ENCODE results near the gene CACNA2D3.

CACNA2D3 gene

GRCh38 chr3:54358969-54359694, 236.8 kb downstream of the CACNA2D3 start:
- no peak for DNase-seq (ENCODE audit: low spot score in 2 of 2)
- in situ Hi-C loops (cut with MboI; ENCODE audit: low sequenced_read_pairs) = loop anchor here (25.0 kb wide), 1 partner anchor 422 kb away; no protein-coding TSS in a partner anchor
- H3K27me3 ChIP-seq (ENCODE audit: low read depth) = no peaks in the 10 kb centered on the region
- no peaks in the 10 kb centered on the region for H3K9me3 ChIP-seq
- no peak overlapping the region for H3K4me3 ChIP-seq
- H3K4me1 ChIP-seq = peaks cover 8% of the 10 kb centered on the region
- no peaks in the 10 kb centered on the region for H3K36me3 ChIP-seq (replicated peaks)

- Histone ChIP-seq H3K27me3 (ENCODE audit: low read depth) (no peaks in the 10 kb centered on the region), H3K4me3 (no peak overlapping the region), H3K9me3 (no peaks in the 10 kb centered on the region), H3K4me1 (no peaks in the 10 kb centered on the region), H3K36me3 (replicated peaks) (no peaks in the 10 kb centered on the region)
- DNase-seq (ENCODE audit: low spot score in 2 of 2) = no peak
- in situ Hi-C loops (cut with MboI; ENCODE audit: low sequenced_read_pairs) = loop anchor here (25.0 kb wide), 1 partner anchor 423 kb away; no protein-coding TSS in a partner anchor
Observed at GRCh38 chr3:54360320-54360719, 238.0 kb downstream of the CACNA2D3 start.

GRCh38 chr3:54361746-54362283, 239.5 kb downstream of the CACNA2D3 start:
- Histone ChIP-seq H3K27me3 (ENCODE audit: low read depth) (peaks cover 4% of the 10 kb centered on the region; the same call in 1 of the 2 replicates), H3K4me3 (no peak overlapping the region), H3K36me3 (replicated peaks) (no peaks in the 10 kb centered on the region), H3K9me3 (no peaks in the 10 kb centered on the region), H3K4me1 (no peaks in the 10 kb centered on the region)
- in situ Hi-C loops (cut with MboI; ENCODE audit: low sequenced_read_pairs) = loop anchor here (25.0 kb wide), 1 partner anchor 425 kb away; no protein-coding TSS in a partner anchor
- DNase-seq (ENCODE audit: low spot score in 2 of 2) = no peak

GRCh38 chr3:54366007-54366750, 243.8 kb downstream of the CACNA2D3 start:
- Histone ChIP-seq H3K9me3 (no peaks in the 10 kb centered on the region), H3K4me3 (no peak overlapping the region), H3K4me1 (peaks cover 7% of the 10 kb centered on the region; the same call in 1 of the 2 replicates), H3K27me3 (ENCODE audit: low read depth) (peaks cover 5% of the 10 kb centered on the region; the same call in 1 of the 2 replicates), H3K36me3 (replicated peaks) (no peaks in the 10 kb centered on the region)
- no peak for DNase-seq (ENCODE audit: low spot score in 2 of 2)
- in situ Hi-C loops (cut with MboI; ENCODE audit: low sequenced_read_pairs) = loop anchor here (25.0 kb wide), 1 partner anchor 429 kb away; no protein-coding TSS in a partner anchor

- H3K36me3 ChIP-seq (replicated peaks) = no peaks in the 10 kb centered on the region
- in situ Hi-C loops (cut with MboI; ENCODE audit: low sequenced_read_pairs) = loop anchor here (25.0 kb wide), 1 partner anchor 430 kb away; no protein-coding TSS in a partner anchor
- DNase-seq (ENCODE audit: low spot score in 2 of 2) = no peak
- H3K9me3 ChIP-seq = no peaks in the 10 kb centered on the region
- H3K4me3 ChIP-seq = no peak overlapping the region
- peaks cover 7% of the 10 kb centered on the region; the same call in 1 of the 2 replicates for H3K4me1 ChIP-seq
- H3K27me3 ChIP-seq (ENCODE audit: low read depth) = peaks cover 5% of the 10 kb centered on the region; the same call in 1 of the 2 replicates
Observed at GRCh38 chr3:54366839-54367238, 244.5 kb downstream of the CACNA2D3 start.

GRCh38 chr3:54372232-54372631, 249.9 kb downstream of the CACNA2D3 start:
- H3K27me3 ChIP-seq (ENCODE audit: low read depth) = peaks cover 2% of the 10 kb centered on the region; the same call in 1 of the 2 replicates
- no peak overlapping the region for H3K4me3 ChIP-seq
- H3K36me3 ChIP-seq (replicated peaks) = no peaks in the 10 kb centered on the region
- in situ Hi-C loops (cut with MboI; ENCODE audit: low sequenced_read_pairs) = loop anchor here (25.0 kb wide), 1 partner anchor 435 kb away; no protein-coding TSS in a partner anchor
- H3K9me3 ChIP-seq = no peaks in the 10 kb centered on the region
- no peak for DNase-seq (ENCODE audit: low spot score in 2 of 2)
- peaks cover 7% of the 10 kb centered on the region; the same call in 1 of the 2 replicates for H3K4me1 ChIP-seq

DNA sequence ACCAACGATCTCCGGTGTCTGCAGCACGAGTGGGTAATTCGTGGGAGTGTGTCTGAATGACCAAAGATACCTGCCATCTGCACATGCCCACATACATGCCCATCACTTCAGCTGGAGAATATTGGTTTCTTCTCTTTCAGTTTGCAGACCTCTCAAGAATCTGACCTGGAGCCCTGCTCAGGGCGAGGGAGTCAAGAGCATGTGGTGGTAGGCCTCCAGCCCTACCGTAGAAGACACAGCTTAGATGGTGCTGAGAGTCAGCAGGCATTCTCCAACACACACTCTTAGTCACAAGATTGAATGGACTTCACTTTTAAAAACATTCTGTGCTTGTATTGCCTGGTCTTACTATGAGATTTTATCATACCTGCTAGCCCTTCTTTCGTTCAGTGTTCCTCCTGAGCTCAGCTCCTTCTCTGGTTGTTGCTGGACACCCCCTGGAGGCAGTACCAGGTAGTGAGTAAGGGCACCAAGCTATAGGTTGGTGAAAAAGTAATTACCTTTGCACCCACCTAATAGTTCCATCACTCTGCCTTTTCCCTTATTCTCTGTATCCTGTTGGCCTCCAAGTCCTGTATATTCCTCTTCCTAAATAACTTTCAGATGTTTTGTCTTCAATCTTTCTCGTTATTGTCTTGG, 252.0 kb downstream of the CACNA2D3 start:
- Histone ChIP-seq H3K36me3 (replicated peaks) (no peaks in the 10 kb centered on the region), H3K9me3 (no peaks in the 10 kb centered on the region), H3K4me3 (no peak overlapping the region), H3K27me3 (ENCODE audit: low read depth) (peaks cover 2% of the 10 kb centered on the region; the same call in 1 of the 2 replicates), H3K4me1 (peaks cover 7% of the 10 kb centered on the region; the same call in 1 of the 2 replicates)
- in situ Hi-C loops (cut with MboI; ENCODE audit: low sequenced_read_pairs) = loop anchor here (25.0 kb wide), 1 partner anchor 437 kb away; no protein-coding TSS in a partner anchor
- DNase-seq (ENCODE audit: low spot score in 2 of 2) = peak; percentile 21 to 62

DNA sequence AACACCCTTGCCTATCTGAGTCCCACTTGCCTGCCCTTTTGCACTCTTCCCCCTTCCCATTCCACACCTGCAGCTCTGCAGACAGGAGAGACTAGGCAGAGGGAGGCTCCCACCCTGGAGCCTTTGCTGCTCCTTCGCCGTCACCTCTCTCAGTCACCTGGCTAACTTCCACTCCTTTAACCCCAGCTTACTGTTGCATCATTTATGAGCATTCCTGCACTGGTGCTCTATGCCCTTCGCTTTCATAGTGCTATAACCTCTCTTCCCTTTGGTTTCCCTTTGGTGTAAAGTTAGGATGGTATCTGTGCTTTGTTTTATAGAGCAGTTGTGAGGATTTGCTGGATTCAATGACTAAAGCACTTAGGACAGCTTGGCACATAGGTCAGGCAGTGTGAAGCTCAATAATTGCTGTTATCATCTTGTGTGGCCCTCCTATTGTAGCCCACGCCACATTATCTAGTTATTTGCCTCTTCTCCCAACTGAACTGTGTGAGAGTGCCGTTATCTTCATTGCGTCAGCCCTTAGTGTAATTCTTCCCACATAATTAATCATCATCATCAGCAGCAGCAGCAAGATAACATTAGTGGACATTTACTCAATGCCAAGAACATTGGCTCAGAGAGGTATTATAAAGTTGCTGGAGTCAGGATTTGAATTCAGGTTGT, 253.9 kb downstream of the CACNA2D3 start:
- Histone ChIP-seq H3K36me3 (replicated peaks) (no peaks in the 10 kb centered on the region), H3K9me3 (no peaks in the 10 kb centered on the region), H3K4me3 (no peak overlapping the region), H3K4me1 (no peaks in the 10 kb centered on the region), H3K27me3 (ENCODE audit: low read depth) (no peaks in the 10 kb centered on the region; the same call in 1 of the 2 replicates)
- in situ Hi-C loops (cut with MboI; ENCODE audit: low sequenced_read_pairs) = no loop called here
- DNase-seq (ENCODE audit: low spot score in 2 of 2) = no peak

DNA sequence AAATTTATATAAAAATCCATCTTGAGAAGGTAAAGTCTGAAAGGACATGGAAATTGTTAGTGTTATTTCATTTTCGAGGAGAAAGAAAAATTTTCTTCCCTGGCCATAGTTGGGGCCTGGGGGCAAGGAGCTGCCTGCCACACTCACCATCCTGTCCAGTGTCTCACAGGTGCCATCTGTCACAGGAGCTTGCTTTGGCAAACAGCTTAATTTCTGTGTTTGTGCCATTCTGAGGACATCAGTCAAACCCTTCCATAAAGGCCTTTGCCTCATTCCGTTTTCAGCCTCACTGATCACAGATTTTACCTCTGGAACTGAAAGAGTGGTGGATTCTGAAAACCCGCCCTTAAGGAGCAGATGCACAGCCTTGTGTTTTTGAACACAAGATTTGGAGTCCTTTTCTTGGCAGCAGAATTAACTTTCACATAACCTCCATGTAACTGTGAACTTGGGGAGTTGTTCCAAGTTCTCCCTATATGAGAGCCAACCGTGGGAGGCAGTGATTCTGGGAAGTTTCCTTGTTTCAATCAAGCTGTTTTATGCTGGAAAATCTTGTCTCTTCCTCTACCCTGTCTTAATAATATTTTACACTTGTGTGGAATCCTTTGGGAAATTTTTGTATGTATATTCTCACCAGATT, 254.7 kb downstream of the CACNA2D3 start:
- Histone ChIP-seq H3K4me1 (no peaks in the 10 kb centered on the region), H3K36me3 (replicated peaks) (no peaks in the 10 kb centered on the region)

DNA sequence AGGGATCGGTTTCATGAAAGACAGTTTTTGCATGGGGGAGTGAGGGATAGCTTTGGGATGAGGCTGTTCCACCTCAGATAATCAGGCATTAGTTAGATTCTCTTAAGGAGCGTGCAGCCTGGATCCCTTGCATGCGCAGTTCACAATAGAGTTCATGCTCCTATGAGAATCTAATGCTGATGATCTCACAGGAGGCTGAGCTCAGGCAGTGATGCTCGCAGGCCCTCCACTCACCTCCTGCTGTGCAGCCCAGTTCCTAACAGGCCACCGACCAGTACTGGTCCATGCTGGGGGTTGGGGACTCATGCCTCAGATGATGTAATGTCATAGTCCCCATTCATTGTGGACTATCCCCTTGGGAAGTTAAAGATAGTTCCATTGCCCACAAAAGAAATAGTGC, 255.8 kb downstream of the CACNA2D3 start:
- no peak for DNase-seq (ENCODE audit: low spot score in 2 of 2)
- Histone ChIP-seq H3K4me1 (no peaks in the 10 kb centered on the region), H3K36me3 (replicated peaks) (no peaks in the 10 kb centered on the region), H3K27me3 (ENCODE audit: low read depth) (no peaks in the 10 kb centered on the region), H3K4me3 (no peak overlapping the region), H3K9me3 (no peaks in the 10 kb centered on the region)
- in situ Hi-C loops (cut with MboI; ENCODE audit: low sequenced_read_pairs) = no loop called here

More for the DNA sequence above, 254.7 kb downstream of the CACNA2D3 start:
- DNase-seq (ENCODE audit: low spot score in 2 of 2) = no peak
- H3K27me3 ChIP-seq (ENCODE audit: low read depth) = no peaks in the 10 kb centered on the region
- no peak overlapping the region for H3K4me3 ChIP-seq
- no peaks in the 10 kb centered on the region for H3K9me3 ChIP-seq
- in situ Hi-C loops (cut with MboI; ENCODE audit: low sequenced_read_pairs) = no loop called here

DNA sequence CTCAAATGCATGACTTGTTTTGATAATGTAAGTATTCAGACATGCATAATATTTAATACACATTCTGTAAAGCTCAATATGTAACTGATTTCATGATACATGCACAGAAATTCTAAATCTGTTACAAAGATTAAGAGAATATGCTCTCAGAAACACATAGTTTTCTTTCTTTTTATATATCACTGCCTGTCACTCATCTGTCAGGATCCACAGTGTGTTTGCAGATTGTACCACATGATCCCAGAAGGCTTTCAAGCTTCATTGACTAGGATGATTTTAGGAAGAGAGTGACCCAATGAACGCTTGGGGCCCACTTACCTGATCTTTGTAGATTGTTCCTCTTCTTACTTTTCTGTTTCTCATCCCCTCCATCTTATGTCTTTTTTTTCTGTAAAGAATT, 261.9 kb downstream of the CACNA2D3 start:
- Histone ChIP-seq H3K4me3 (no peak overlapping the region), H3K27me3 (ENCODE audit: low read depth) (no peaks in the 10 kb centered on the region), H3K9me3 (no peaks in the 10 kb centered on the region), H3K36me3 (replicated peaks) (no peaks in the 10 kb centered on the region), H3K4me1 (no peaks in the 10 kb centered on the region)
- DNase-seq (ENCODE audit: low spot score in 2 of 2) = no peak
- in situ Hi-C loops (cut with MboI; ENCODE audit: low sequenced_read_pairs) = no loop called here

DNA sequence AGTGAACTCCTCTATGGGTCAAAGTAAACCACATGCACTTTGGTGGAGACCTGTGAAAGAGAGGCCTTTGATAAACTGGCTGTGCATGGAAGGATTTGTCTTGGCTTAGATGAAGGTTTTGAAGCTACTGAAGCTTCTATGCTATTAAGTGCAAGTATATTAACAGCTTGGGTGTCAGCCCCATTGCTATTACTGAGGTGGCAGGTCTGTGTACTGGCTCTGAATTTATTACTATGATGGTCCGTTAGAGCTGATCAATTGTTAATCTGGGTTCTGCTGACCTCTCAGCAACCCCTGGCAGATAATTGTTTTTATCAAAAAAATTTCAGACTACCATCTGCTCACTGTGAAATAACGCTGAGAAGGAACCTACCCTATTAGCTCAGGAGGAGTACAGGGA, 268.2 kb downstream of the CACNA2D3 start:
- Histone ChIP-seq H3K36me3 (replicated peaks) (no peaks in the 10 kb centered on the region), H3K9me3 (no peaks in the 10 kb centered on the region), H3K4me1 (no peaks in the 10 kb centered on the region), H3K4me3 (no peak overlapping the region), H3K27me3 (ENCODE audit: low read depth) (0 out of 2 replicates have a peak, but pooled peaks cover 2% of the 10 kb centered on the region)
- in situ Hi-C loops (cut with MboI; ENCODE audit: low sequenced_read_pairs) = no loop called here
- no peak for DNase-seq (ENCODE audit: low spot score in 2 of 2)

Data from HAP-1 (cell line).